ENCODE results near the gene ZNF438.

The ZNF438 gene

GRCh38 chr10:30829901-30830300 lies 201.8 kb downstream of the ZNF438 start:
- no peak overlapping the region for H4K8ac ChIP-seq (ENCODE audit: low read depth, low read length)
- DNase-seq = no peak
- H3K4me1 ChIP-seq (ENCODE audit: control insufficient read depth, low read depth, low read length) = peaks cover 7% of the 10 kb centered on the region
- H3K79me1 ChIP-seq (ENCODE audit: low read length) = no peaks in the 10 kb centered on the region
- no peak overlapping the region for H2BK15ac ChIP-seq (replicated peaks; ENCODE audit: low read depth)
- H2BK120ac ChIP-seq (ENCODE audit: low read depth, low read length) = no peak overlapping the region
- WGBS (ENCODE audit: extremely low coverage, insufficient coverage, low lambda C conversion rate) = no CpG with 5 or more reads among the region's 3 CpGs
- no peak overlapping the region for H3K27ac ChIP-seq (ENCODE audit: low read depth, low read length)
- no peak overlapping the region for H3K23ac ChIP-seq (ENCODE audit: low read length)
- no peak overlapping the region for H3K4ac ChIP-seq (ENCODE audit: low read depth, low read length)
- H3K4me3 ChIP-seq (ENCODE audit: low read length) = no peak overlapping the region
- no peaks in the 10 kb centered on the region for H3K36me3 ChIP-seq (ENCODE audit: control insufficient read depth, insufficient read depth, low read length)
- no peak overlapping the region for H3K18ac ChIP-seq (ENCODE audit: low read length)
- no peak overlapping the region for H3K4me2 ChIP-seq (ENCODE audit: low read length)
- H3K79me2 ChIP-seq (ENCODE audit: control insufficient read depth, insufficient read depth, low read length) = no peaks in the 10 kb centered on the region
- no peak overlapping the region for H3K56ac ChIP-seq (ENCODE audit: low read length)
- no peak overlapping the region for H4K5ac ChIP-seq (ENCODE audit: low read length)
- no peaks in the 10 kb centered on the region for H3K27me3 ChIP-seq (ENCODE audit: insufficient read depth, low read length, poor library complexity)
- H3K9ac ChIP-seq (ENCODE audit: low read length) = no peak overlapping the region
- no peak overlapping the region for H2BK5ac ChIP-seq (ENCODE audit: low read length)
- no peak overlapping the region for H2AK5ac ChIP-seq (ENCODE audit: low read length)

DNA sequence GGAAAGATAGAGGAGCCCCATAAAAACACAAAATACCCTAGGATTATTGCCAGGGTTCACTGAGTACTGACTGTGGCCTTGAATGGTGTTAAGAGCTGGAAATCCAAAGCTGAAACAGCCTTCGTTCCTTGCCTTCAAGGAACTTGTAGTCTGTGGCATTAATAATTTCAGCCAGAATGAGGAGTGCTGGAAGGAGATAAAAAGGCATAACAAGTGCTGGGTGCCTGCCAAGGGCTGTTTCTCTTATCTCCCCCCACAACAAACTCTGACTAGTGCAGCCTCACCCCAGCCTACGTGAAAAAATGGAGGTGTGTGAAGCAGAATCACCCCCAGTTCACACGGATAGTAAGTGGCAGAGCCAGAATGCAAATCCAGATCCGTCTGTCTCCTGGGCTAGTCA lies 203.0 kb downstream of the ZNF438 start:
- no peak for DNase-seq
- H3K4ac ChIP-seq (ENCODE audit: low read depth, low read length) = no peak overlapping the region
- H4K8ac ChIP-seq (ENCODE audit: low read depth, low read length) = no peak overlapping the region
- no peak overlapping the region for H3K23ac ChIP-seq (ENCODE audit: low read length)
- WGBS (ENCODE audit: extremely low coverage, insufficient coverage, low lambda C conversion rate) = no CpG with 5 or more reads among the region's 4 CpGs
- H3K56ac ChIP-seq (ENCODE audit: low read length) = no peak overlapping the region
- no peaks in the 10 kb centered on the region for H3K79me2 ChIP-seq (ENCODE audit: control insufficient read depth, insufficient read depth, low read length)
- H3K79me1 ChIP-seq (ENCODE audit: low read length) = no peaks in the 10 kb centered on the region
- no peak overlapping the region for H2BK15ac ChIP-seq (replicated peaks; ENCODE audit: low read depth)
- H3K27me3 ChIP-seq (ENCODE audit: insufficient read depth, low read length, poor library complexity) = no peaks in the 10 kb centered on the region
- no peak overlapping the region for H3K9ac ChIP-seq (ENCODE audit: low read length)
- H2BK120ac ChIP-seq (ENCODE audit: low read depth, low read length) = no peak overlapping the region
- H3K18ac ChIP-seq (ENCODE audit: low read length) = no peak overlapping the region
- H3K4me1 ChIP-seq (ENCODE audit: control insufficient read depth, low read depth, low read length) = peaks cover 7% of the 10 kb centered on the region
- H2AK5ac ChIP-seq (ENCODE audit: low read length) = no peak overlapping the region
- no peak overlapping the region for H4K5ac ChIP-seq (ENCODE audit: low read length)
- H3K4me3 ChIP-seq (ENCODE audit: low read length) = no peak overlapping the region
- no peak overlapping the region for H3K27ac ChIP-seq (ENCODE audit: low read depth, low read length)
- H2BK5ac ChIP-seq (ENCODE audit: low read length) = no peak overlapping the region
- no peak overlapping the region for H3K4me2 ChIP-seq (ENCODE audit: low read length)
- H3K36me3 ChIP-seq (ENCODE audit: control insufficient read depth, insufficient read depth, low read length) = no peaks in the 10 kb centered on the region

DNA sequence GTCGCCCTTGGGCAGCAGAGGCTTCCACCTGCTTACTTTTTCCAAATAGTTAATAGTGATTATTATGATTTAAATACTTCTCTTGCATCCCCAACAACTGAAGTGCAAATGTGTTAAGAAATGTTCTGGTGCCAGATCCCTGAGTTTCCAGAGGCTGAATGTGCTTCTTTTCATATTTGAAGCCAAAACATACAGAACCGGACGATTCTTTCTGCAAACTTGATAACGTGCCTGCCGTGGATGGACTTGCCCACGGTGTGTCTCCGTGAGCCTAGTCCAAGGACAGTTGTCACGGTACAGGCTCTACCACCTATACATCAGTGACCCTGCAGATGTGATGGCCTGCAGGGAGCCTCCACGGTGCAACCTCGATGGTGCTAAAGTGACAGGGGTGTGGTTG lies 203.5 kb downstream of the ZNF438 start:
- H3K27me3 ChIP-seq (ENCODE audit: insufficient read depth, low read length, poor library complexity) = no peaks in the 10 kb centered on the region
- no peak overlapping the region for H3K18ac ChIP-seq (ENCODE audit: low read length)
- H3K4me3 ChIP-seq (ENCODE audit: low read length) = no peak overlapping the region
- H2BK15ac ChIP-seq (replicated peaks; ENCODE audit: low read depth) = no peak overlapping the region
- no peaks in the 10 kb centered on the region for H3K79me1 ChIP-seq (ENCODE audit: low read length)
- no peaks in the 10 kb centered on the region for H3K36me3 ChIP-seq (ENCODE audit: control insufficient read depth, insufficient read depth, low read length)
- H4K8ac ChIP-seq (ENCODE audit: low read depth, low read length) = no peak overlapping the region
- no peak overlapping the region for H3K56ac ChIP-seq (ENCODE audit: low read length)
- no peak overlapping the region for H3K4ac ChIP-seq (ENCODE audit: low read depth, low read length)
- no peak overlapping the region for H3K23ac ChIP-seq (ENCODE audit: low read length)
- whole genome bisulfite sequencing (ENCODE audit: extremely low coverage, insufficient coverage, low lambda C conversion rate) = no CpG with 5 or more reads among the region's 10 CpGs
- no peak for DNase-seq
- peaks cover 7% of the 10 kb centered on the region for H3K4me1 ChIP-seq (ENCODE audit: control insufficient read depth, low read depth, low read length)
- no peak overlapping the region for H2BK120ac ChIP-seq (ENCODE audit: low read depth, low read length)
- H3K27ac ChIP-seq (ENCODE audit: low read depth, low read length) = no peak overlapping the region
- H3K79me2 ChIP-seq (ENCODE audit: control insufficient read depth, insufficient read depth, low read length) = no peaks in the 10 kb centered on the region
- H3K4me2 ChIP-seq (ENCODE audit: low read length) = no peak overlapping the region
- no peak overlapping the region for H2AK5ac ChIP-seq (ENCODE audit: low read length)
- no peak overlapping the region for H4K5ac ChIP-seq (ENCODE audit: low read length)
- H3K9ac ChIP-seq (ENCODE audit: low read length) = no peak overlapping the region
- H2BK5ac ChIP-seq (ENCODE audit: low read length) = no peak overlapping the region

GRCh38 chr10:30827531-30828120 lies 204.0 kb downstream of the ZNF438 start:
- H3K4ac ChIP-seq (ENCODE audit: low read depth, low read length) = no peak overlapping the region
- H2BK15ac ChIP-seq (replicated peaks; ENCODE audit: low read depth) = no peak overlapping the region
- H4K8ac ChIP-seq (ENCODE audit: low read depth, low read length) = no peak overlapping the region
- no peak overlapping the region for H3K27ac ChIP-seq (ENCODE audit: low read depth, low read length)
- no peak overlapping the region for H2AK5ac ChIP-seq (ENCODE audit: low read length)
- no peak for DNase-seq
- H3K4me2 ChIP-seq (ENCODE audit: low read length) = no peak overlapping the region
- no peaks in the 10 kb centered on the region for H3K27me3 ChIP-seq (ENCODE audit: insufficient read depth, low read length, poor library complexity)
- H3K79me1 ChIP-seq (ENCODE audit: low read length) = no peaks in the 10 kb centered on the region
- H2BK120ac ChIP-seq (ENCODE audit: low read depth, low read length) = no peak overlapping the region
- H3K79me2 ChIP-seq (ENCODE audit: control insufficient read depth, insufficient read depth, low read length) = no peaks in the 10 kb centered on the region
- peaks cover 7% of the 10 kb centered on the region for H3K4me1 ChIP-seq (ENCODE audit: control insufficient read depth, low read depth, low read length)
- no CpG with 5 or more reads among the region's 8 CpGs for WGBS (ENCODE audit: extremely low coverage, insufficient coverage, low lambda C conversion rate)
- H3K23ac ChIP-seq (ENCODE audit: low read length) = no peak overlapping the region
- no peak overlapping the region for H3K18ac ChIP-seq (ENCODE audit: low read length)
- H4K5ac ChIP-seq (ENCODE audit: low read length) = no peak overlapping the region
- H3K36me3 ChIP-seq (ENCODE audit: control insufficient read depth, insufficient read depth, low read length) = no peaks in the 10 kb centered on the region
- no peak overlapping the region for H2BK5ac ChIP-seq (ENCODE audit: low read length)
- H3K9ac ChIP-seq (ENCODE audit: low read length) = no peak overlapping the region
- H3K4me3 ChIP-seq (ENCODE audit: low read length) = no peak overlapping the region
- H3K56ac ChIP-seq (ENCODE audit: low read length) = no peak overlapping the region

GRCh38 chr10:30826679-30827078 lies 205.0 kb downstream of the ZNF438 start:
- Histone ChIP-seq H3K4ac (ENCODE audit: low read depth, low read length) (no peak overlapping the region), H2BK15ac (replicated peaks; ENCODE audit: low read depth) (no peak overlapping the region), H3K18ac (ENCODE audit: low read length) (no peak overlapping the region), H3K56ac (ENCODE audit: low read length) (no peak overlapping the region), H3K4me3 (ENCODE audit: low read length) (no peak overlapping the region), H4K8ac (ENCODE audit: low read depth, low read length) (no peak overlapping the region), H3K4me1 (ENCODE audit: control insufficient read depth, low read depth, low read length) (peaks cover 5% of the 10 kb centered on the region), H3K79me1 (ENCODE audit: low read length) (no peaks in the 10 kb centered on the region), H3K79me2 (ENCODE audit: control insufficient read depth, insufficient read depth, low read length) (no peaks in the 10 kb centered on the region), H3K23ac (ENCODE audit: low read length) (no peak overlapping the region), H3K27ac (ENCODE audit: low read depth, low read length) (no peak overlapping the region), H2AK5ac (ENCODE audit: low read length) (no peak overlapping the region), H2BK5ac (ENCODE audit: low read length) (no peak overlapping the region), H2BK120ac (ENCODE audit: low read depth, low read length) (no peak overlapping the region), H3K4me2 (ENCODE audit: low read length) (no peak overlapping the region), H3K9ac (ENCODE audit: low read length) (no peak overlapping the region), H3K36me3 (ENCODE audit: control insufficient read depth, insufficient read depth, low read length) (no peaks in the 10 kb centered on the region), H3K27me3 (ENCODE audit: insufficient read depth, low read length, poor library complexity) (no peaks in the 10 kb centered on the region), H4K5ac (ENCODE audit: low read length) (no peak overlapping the region)
- DNase-seq = no peak
- WGBS (ENCODE audit: extremely low coverage, insufficient coverage, low lambda C conversion rate) = no CpG with 5 or more reads among the region's 4 CpGs

DNA sequence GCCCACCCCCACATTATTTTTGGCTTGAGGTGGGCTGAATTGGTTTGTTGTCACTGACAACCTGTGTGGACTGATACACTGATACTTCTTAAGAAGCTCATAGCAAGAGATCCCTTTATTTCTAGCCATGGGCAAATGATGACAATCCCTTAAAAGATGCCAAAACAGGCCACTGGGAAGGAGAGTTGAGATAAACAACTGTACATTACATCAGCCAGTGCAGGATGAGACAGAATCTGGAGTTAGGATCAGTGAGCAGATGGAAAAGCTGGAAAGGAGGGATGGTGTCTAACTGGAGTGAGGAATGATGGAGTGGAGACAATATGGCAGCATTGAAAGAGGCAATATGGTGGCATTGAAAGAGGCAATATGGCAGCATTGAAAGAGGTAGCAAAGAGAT lies 206.2 kb downstream of the ZNF438 start:
- Histone ChIP-seq H4K8ac (ENCODE audit: low read depth, low read length) (no peak overlapping the region), H3K4me2 (ENCODE audit: low read length) (no peak overlapping the region), H3K18ac (ENCODE audit: low read length) (no peak overlapping the region), H3K56ac (ENCODE audit: low read length) (no peak overlapping the region), H3K4ac (ENCODE audit: low read depth, low read length) (no peak overlapping the region), H3K4me1 (ENCODE audit: control insufficient read depth, low read depth, low read length) (peaks cover 2% of the 10 kb centered on the region), H3K4me3 (ENCODE audit: low read length) (no peak overlapping the region), H3K36me3 (ENCODE audit: control insufficient read depth, insufficient read depth, low read length) (no peaks in the 10 kb centered on the region), H3K79me2 (ENCODE audit: control insufficient read depth, insufficient read depth, low read length) (no peaks in the 10 kb centered on the region), H2BK5ac (ENCODE audit: low read length) (no peak overlapping the region), H4K5ac (ENCODE audit: low read length) (no peak overlapping the region), H2AK5ac (ENCODE audit: low read length) (no peak overlapping the region), H3K9ac (ENCODE audit: low read length) (no peak overlapping the region), H3K79me1 (ENCODE audit: low read length) (no peaks in the 10 kb centered on the region), H2BK120ac (ENCODE audit: low read depth, low read length) (no peak overlapping the region), H3K23ac (ENCODE audit: low read length) (no peak overlapping the region), H3K27me3 (ENCODE audit: insufficient read depth, low read length, poor library complexity) (no peaks in the 10 kb centered on the region), H2BK15ac (replicated peaks; ENCODE audit: low read depth) (no peak overlapping the region), H3K27ac (ENCODE audit: low read depth, low read length) (no peak overlapping the region)
- DNase-seq = no peak

All from mesendoderm (in vitro differentiated cells).